ENCODE results near the gene SH3RF2.

Gene SH3RF2

DNA sequence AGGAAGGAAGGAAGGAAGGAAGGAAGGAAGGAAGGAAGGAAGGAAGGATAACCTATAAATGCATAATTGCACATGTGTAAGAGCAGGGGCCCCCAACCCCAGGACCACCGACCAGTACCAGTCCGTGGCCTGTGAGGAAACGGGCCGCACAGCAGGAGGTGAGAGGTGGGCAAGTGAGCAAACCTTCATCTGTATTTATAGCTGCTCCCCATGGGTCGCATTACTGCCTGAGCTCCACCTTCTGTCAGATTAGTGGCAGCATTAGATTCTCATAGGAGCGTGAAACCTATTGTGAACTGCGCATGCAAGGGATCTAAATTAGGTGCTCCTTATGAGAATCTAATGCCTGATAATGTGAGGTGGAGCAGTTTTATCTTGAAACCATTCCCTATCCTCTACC lies 66.1 kb downstream of the SH3RF2 start:
- DNase-seq (ENCODE audit: low spot score) = no peak
- TF ChIP-seq, protein P1, sequence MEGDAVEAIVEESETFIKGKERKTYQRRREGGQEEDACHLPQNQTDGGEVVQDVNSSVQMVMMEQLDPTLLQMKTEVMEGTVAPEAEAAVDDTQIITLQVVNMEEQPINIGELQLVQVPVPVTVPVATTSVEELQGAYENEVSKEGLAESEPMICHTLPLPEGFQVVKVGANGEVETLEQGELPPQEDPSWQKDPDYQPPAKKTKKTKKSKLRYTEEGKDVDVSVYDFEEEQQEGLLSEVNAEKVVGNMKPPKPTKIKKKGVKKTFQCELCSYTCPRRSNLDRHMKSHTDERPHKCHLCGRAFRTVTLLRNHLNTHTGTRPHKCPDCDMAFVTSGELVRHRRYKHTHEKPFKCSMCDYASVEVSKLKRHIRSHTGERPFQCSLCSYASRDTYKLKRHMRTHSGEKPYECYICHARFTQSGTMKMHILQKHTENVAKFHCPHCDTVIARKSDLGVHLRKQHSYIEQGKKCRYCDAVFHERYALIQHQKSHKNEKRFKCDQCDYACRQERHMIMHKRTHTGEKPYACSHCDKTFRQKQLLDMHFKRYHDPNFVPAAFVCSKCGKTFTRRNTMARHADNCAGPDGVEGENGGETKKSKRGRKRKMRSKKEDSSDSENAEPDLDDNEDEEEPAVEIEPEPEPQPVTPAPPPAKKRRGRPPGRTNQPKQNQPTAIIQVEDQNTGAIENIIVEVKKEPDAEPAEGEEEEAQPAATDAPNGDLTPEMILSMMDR (IDR thresholded peaks at IDR 0.05; ENCODE audit: borderline replicate concordance, control extremely low read depth, extremely low read depth, insufficient read depth, missing control alignments) = no peak
- in situ Hi-C loops (cut with MboI; ENCODE audit: low sequenced_read_pairs, unreplicated experiment) = no loop called here

DNA sequence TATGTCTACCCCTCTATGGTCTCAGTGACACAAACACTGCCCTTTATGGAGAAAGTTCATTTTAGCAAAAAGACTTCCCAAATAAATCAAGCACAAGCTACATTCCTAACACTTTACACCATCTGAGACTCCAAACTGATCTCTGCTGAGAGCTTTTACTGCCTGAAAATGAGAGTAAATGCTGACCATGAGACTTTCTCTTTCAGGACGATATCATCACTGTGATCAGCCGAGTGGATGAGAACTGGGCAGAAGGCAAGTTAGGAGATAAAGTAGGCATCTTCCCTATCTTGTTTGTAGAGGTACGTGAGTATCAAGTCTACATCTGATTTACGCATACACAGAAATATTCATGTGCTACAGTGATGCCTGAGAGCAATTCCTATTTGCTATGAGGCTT lies 67.5 kb downstream of the SH3RF2 start:
- in situ Hi-C loops (cut with MboI; ENCODE audit: low sequenced_read_pairs, unreplicated experiment) = no loop called here
- no peak for DNase-seq (ENCODE audit: low spot score)
- TF ChIP-seq, protein P1 (IDR thresholded peaks at IDR 0.05; ENCODE audit: borderline replicate concordance, control extremely low read depth, extremely low read depth, insufficient read depth, missing control alignments) = no peak

DNA sequence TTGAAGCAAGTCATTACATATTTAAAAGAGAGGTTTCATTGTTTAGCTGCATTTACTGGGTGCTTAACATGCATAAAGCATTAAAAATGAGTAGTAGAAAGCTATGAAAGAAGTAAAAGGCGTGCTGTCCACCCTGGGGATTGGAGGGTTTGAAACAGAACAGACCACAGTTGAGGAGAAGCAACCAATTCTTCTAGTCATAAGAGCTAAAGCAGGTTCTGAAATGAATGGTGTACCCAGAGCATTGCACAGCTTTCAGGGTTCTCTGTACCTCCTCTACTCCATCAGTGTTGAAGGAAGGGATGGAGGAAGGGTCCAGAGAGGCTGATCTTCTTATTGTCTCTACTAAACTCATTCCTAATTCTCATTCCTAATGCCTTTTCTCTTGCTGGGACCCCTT lies 68.9 kb downstream of the SH3RF2 start:
- TF ChIP-seq, protein P1 (IDR thresholded peaks at IDR 0.05; ENCODE audit: borderline replicate concordance, control extremely low read depth, extremely low read depth, insufficient read depth, missing control alignments) = no peak
- in situ Hi-C loops (cut with MboI; ENCODE audit: low sequenced_read_pairs, unreplicated experiment) = no loop called here

DNA sequence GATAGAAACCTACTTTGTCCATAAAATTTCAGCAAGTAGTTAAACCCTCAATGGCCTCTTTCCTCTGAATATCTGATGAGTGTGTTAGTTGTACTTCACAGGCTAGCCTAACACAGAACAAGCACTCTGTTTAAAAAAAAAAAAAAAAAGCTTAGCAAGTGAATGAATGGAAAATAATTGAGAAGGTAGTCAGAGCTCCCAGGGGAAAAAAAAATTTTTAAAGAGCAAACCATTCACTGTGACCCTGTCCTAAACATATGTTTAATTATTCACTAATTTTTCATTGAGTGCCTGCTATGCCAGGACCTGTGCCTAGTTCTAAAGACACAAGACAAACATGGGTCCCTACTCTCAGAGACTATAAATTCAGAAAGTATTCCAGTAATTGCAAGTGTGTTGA lies 69.3 kb downstream of the SH3RF2 start:
- in situ Hi-C loops (cut with MboI; ENCODE audit: low sequenced_read_pairs, unreplicated experiment) = no loop called here
- TF ChIP-seq, protein P1 (IDR thresholded peaks at IDR 0.05; ENCODE audit: borderline replicate concordance, control extremely low read depth, extremely low read depth, insufficient read depth, missing control alignments) = no peak
- DNase-seq (ENCODE audit: low spot score) = no peak

More for the DNA sequence above, 68.9 kb downstream of the SH3RF2 start:
- DNase-seq (ENCODE audit: low spot score) = no peak

DNA sequence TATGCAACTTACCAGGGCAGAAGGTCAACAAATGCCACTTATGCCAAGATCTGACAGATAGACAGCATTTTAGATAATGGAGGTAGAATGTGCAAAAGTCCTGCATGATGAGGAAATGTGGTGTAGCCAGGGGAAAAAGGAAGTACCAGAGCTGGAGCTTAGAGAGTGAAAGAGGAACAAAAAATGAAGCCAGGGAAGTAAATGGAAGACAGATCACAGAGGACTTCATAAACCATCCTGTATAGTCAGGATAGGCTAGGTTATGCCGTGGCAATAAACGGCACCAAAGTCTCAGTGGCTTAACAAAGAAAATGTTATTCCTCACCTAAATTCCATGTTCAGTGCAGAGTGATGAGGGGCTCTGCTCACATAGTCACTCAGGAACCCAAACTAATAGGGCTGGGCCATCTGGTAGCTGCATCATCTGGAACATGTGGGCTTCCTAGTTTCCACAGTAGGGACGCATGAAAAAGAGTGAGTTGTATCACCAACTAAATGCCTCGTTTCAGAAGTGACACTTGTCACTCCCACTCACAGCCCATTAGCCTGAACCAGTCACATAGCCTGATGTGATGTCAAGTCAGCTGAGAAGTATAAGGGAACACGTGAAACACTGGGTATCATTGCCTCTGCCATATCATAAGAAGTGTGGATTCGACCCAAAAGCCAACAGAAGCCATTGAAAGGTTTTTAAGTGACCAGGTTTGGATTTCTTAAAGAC lies 70.3 kb downstream of the SH3RF2 start:
- TF ChIP-seq, protein P1 (IDR thresholded peaks at IDR 0.05; ENCODE audit: borderline replicate concordance, control extremely low read depth, extremely low read depth, insufficient read depth, missing control alignments) = no peak
- in situ Hi-C loops (cut with MboI; ENCODE audit: low sequenced_read_pairs, unreplicated experiment) = no loop called here
- DNase-seq (ENCODE audit: low spot score) = no peak

DNA sequence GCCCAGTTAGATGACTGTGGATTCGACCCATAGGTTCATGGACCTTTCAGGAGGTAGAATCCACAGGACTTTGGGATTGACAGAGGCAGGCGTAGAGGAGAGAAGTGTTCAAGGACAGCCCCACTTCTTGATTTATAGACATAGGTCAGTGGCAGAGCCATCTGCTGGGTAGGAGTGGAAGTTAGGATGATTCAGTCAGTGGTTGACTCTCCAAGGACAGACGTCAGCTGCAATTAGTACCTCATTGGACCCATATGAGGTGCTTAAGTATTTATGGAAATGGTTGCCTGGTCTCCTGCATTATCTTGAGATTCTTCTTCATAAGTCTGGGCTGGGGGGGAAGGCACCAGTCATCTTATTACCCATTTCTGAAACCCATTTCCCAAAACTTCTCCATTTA lies 70.9 kb downstream of the SH3RF2 start:
- in situ Hi-C loops (cut with MboI; ENCODE audit: low sequenced_read_pairs, unreplicated experiment) = no loop called here
- DNase-seq (ENCODE audit: low spot score) = no peak
- TF ChIP-seq, protein P1 (IDR thresholded peaks at IDR 0.05; ENCODE audit: borderline replicate concordance, control extremely low read depth, extremely low read depth, insufficient read depth, missing control alignments) = no peak

All from GM13976 (cell line).